CD4-positive, alpha-beta T cell treated with Interleukin-17A for 4 hours (primary cell): Measurements from ENCODE around the gene COMMD3.

Experiments
- DNase-seq: peaks from one replicate; pipeline ENCODE4 v3.0.0-alpha.2; 2020; ENCODE audit warnings: mixed read lengths

COMMD3 gene

DNA sequence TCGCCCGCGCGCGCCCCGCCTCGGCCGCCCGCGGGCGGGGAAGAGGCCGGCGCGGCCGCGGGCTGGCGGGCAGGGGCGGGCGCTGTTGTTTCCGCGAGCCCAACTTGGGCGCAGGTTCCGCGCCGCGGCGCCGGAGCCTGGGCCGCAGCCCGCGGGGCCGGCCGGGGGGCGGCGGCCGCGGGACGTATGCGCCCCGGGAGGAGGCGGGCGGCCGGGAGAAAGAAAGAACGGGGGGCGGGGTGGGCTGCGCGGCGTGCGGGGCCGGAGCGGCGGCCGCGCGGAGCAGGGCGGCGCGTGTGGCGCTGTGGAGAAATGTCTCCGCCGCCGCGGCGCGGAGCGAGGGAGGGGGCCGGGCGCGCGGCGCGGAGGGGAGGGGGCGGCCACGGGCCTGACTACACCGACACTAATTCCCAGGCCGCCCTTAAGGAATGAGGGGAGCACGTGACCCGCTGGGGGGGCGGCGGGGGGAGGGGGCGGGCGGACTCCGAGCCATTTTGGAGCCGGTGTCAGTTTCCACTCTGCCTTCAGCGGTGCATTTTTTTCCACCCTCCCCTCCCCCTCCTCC lies 4.5 kb downstream of the COMMD3 start, which contains the start of gene BMI1:
BMI1 (plus strand) TSS at position 509 of the 565 bp plus-strand sequence. CDS start 5,351 bp downstream, outside the sequence.
- peak; percentile 85 for DNase-seq

- DNase-seq, result peak; percentile 75
Observed at GRCh38 chr10:22321156-22321923, 5.2 kb downstream of the COMMD3 start.

GRCh38 chr10:22321924-22322640 lies 5.9 kb downstream of the COMMD3 start:
- peak; percentile 53 for DNase-seq

- DNase-seq, result no peak
Observed at GRCh38 chr10:22322641-22323160, 6.5 kb downstream of the COMMD3 start.

DNA sequence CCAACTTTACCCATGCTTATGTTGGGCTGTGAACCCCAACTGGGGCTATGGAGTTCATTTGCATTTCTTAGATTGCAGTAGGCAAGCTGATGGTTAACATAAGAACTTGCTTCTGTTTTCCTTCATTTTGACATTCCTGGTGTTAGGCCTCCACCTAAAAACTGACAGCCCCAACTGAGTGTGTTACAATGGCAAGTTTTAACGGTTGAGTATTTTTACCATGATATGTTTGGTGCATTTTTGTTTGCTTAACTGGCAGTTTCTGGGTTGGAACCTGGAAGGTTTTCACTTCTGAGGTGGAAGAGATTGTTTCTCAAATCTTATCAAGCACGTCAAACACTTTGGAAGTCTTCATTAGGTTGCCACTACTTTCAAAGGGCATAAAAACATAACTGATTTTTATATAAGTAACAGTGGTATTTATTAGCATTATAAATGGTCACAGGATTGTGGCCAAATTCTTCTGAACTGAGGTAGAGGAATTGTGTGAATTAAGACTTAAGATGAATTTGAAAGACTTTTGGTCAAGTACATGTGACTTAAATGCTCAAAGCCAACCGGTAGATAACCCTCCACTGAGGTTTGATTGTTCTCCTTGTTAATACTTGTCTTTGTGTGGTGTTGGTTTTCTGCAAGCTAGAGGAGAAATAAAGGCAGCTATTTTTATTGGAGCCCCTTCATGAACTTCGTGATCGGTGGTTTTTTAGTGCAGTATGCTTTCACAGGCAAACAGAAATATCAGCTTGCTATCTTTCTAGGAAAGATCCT lies 7.5 kb downstream of the COMMD3 start:
- DNase-seq, result no peak

- DNase-seq, result no peak
Observed at GRCh38 chr10:22324413-22324812, 8.2 kb downstream of the COMMD3 start.

DNA sequence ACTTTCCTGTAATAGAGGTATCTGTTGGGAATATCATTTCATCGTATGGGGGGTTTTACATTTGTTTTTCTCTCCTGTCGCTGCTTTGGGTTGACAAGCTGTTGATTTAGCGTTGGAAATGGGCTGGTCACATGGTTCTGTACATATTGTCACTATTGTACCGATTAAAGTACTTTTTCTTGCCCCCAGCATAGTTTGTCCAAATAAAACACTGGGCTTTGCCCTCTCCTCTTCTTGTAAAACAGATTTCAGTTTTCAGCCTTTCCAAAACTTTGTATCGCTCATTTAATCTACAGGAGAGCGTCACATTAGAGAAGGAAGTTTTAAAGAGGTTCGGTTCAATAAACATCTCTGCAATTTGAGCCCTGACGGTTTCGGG lies 8.7 kb downstream of the COMMD3 start:
- no peak for DNase-seq

DNA sequence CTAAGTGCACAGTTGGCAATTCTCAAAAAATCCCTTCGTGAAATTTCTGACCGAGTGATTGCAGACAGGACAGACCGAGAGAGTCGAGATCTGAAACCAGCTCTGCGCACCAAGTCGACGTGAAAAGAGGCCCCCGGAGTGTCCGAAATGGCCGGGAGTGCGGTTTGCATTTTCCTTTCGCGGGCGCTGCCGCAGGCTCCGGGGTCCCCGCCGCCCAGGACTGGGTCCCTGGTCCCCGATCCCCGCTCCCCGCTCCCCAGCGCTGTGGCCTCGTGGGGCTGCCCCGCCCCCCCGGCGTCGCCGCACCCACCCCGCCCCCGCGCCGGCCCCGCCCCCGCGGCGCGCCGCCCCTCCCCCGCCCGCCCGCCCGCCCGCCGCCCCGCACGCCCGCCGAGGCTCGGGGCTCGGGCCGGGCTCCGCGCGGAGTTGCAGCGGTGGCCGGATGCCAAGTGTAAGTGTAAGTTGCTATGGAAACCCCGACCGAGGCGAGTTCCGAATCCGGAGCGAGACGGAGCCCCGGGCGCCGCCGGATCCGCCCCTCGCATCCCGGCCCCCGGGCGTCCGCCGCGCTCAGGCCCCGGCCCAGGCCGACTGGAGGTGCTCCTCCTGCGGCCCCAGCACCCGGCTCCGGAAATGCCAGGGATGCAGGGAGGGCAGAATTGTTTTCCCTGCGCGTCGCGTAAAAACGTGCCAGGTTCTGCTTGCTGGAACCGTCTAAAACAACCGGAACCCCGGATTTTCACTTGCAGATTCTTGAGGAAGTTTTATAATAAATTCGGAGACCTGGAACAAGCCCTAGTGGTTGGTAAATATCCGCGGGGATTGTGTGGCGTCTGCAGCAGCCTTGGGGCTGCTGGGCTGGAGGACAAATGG lies 9.3 kb downstream of the COMMD3 start:
- DNase-seq, result peak; percentile 83

GRCh38 chr10:22326145-22326702 lies 10.0 kb downstream of the COMMD3 start:
- DNase-seq, result no peak

- DNase-seq, result no peak
Observed at GRCh38 chr10:22329150-22329549, 13.0 kb downstream of the COMMD3 start.

GRCh38 chr10:22332116-22332692 lies 16.0 kb downstream of the COMMD3 start:
- DNase-seq, result no peak

GRCh38 chr10:22333167-22333974 lies 17.2 kb downstream of the COMMD3 start:
- DNase-seq, result peak; percentile 43

- no peak for DNase-seq
Observed at GRCh38 chr10:22333975-22334282, 17.7 kb downstream of the COMMD3 start.

DNA sequence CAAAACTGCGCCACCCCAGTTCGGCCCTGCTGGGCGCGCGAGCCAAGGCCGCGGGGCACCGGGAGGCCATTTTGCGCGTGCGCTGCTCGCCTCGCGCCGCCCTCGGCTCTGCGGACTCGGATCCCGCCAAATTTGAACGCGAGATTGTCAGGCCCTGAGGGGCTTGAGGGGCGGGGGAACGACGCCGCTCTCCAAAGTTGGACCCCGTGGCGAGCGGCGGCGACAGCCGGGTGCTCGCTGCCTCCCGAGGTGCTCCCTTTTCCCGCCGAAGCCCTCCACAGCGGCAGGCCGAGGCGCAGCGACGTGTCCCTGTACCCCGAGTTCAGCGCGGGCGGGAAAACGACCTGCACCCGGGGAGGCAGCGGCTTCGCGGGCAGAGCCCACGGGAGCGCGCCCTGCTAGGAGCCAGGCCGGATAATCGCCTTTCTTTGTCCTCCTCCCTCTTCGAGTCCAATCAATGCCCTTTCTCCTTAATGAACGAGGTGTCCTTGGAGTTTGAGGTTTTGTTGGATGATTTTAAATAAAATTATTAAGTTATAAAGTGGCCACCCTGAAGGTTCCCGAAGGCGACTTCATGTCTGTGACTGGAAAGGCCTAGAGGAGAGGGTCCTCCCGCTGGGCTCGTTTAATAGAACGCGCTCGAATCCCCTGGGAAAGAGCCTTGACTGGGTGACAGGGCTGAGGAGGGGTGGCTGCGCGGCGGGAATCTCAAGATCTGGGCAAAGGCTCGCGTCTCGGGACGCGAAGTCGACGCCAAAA lies 18.4 kb downstream of the COMMD3 start:
- DNase-seq, result no peak

DNA sequence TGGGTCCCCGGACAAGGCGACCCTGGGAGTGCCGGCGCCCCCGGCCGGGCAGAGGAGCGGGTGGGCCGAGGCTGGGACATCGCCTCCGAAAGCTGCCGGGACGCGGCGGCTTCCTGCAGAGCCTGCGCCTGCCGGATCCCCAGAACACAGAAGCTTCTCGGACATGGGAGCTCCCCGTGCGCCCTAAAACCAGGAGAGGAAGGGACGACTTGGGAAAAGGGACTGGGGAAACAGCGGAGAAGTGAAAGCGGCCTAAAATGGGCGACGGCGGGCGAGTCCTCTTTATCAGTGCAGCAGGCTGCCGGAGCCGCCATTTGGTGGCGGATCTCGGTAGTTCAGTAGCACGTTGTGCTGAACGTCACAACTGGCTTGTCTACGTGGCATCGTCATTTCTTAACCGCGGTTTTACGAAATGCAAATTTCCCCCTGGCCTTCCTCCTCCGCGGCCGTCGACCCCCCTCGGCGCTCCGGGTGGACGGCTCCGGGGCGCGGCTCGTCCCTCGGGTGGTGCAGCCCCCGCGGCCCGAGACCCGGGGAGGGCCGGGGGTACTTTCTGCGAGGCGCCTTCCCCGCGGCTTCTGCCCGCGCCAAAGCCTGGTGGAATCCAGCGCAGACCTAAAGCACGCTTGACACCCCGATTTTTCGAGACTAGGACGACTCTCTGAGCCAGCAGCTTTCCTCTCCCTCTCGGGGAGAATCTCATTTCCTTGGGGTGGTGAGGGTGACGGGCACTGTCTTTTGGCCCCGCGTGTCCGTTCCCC lies 19.2 kb downstream of the COMMD3 start:
- peak; percentile 72 for DNase-seq

- DNase-seq, result no peak
Observed at GRCh38 chr10:22338185-22338900, 22.2 kb downstream of the COMMD3 start.

DNA sequence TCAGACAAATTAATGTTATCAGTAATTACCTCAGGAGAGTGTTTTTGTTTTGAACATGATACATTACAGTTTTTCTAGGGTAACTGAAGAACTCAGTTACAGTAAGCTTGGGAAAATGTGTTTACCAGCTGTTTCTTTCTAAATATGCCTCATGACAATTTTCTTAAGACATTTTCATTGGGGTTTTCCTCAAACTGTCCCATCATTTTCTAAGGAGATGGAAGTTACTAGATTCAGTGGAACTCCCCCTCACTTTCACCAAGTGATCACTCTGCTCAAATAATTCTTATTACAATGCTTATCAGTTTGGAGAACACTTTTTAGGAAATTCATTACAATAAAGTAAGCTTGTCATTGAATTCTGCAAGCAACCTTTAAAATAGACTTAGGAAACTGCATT lies 22.7 kb downstream of the COMMD3 start:
- no peak for DNase-seq

- DNase-seq, result no peak
Observed at GRCh38 chr10:22339761-22340328, 23.7 kb downstream of the COMMD3 start.
